GM11168 (cell line): ENCODE results near the gene GP5.

Experiments used
- in situ Hi-C: fragments of 300-500 bp; cut with MboI; formaldehyde crosslinking; loops from one replicate; pipeline ENCODE4 v1.12.0; 2022; ENCODE audit warnings: low sequenced_read_pairs; ENCODE audit not compliant: unreplicated experiment

The GP5 gene

DNA sequence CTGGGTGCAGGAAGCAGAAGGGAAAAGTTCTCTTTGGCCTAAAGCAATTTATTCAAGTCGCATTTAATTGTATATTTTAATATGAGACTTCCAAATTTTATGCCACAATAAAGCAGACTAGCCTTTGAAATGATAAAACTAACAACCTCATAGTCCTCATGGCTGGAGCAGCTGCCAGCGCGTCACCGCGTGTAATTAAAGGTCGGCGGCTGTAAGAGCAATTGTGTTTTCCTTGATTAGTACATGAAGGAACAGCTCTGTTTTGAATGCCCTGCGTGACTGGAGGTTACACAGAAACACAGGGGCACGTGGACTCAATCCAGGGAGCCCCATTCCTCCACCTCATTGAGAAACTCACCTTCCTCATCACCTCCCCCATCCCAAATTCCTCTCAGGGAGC is 19.4 kb downstream of the GP5 start:
- in situ Hi-C loops = no loop called here

DNA sequence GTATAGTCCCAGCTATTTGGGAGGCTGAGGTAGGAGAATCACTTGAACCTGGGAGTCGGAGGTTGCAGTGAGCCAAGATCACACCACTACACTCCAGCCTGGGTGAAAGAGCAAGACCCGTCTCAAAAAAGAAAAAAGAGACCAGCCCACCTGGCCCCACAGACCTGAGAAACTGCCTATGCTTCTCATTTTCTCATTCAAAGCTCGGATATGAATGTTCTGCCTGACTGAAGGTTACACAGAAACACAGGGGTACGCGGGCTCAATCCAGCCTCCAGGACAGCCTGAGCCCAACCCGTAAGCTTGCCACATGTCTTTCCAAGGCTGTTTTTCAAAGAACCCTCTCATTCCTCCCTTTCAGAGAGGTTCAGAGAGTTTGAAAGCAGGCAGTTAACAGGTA is 19.8 kb downstream of the GP5 start:
- in situ Hi-C loops = no loop called here

DNA sequence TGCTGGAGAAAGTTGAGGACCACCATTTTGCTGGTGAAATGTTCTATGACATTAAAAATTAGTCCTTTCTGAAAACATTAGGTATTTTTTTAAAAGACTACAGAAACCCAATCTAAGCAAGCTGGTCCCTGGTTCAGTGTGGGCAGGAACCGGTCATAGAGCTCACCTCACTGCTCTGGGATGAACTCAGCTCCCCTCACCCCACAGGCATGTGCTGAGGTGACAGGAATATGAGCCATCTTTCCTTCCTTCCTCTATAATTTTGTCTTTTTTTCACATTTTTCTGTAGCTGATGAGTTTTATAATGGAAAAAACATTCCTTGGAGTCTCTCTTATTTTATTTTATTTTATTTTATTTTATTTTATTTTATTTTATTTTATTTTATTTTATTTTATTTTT is 21.4 kb downstream of the GP5 start:
- in situ Hi-C loops = no loop called here

DNA sequence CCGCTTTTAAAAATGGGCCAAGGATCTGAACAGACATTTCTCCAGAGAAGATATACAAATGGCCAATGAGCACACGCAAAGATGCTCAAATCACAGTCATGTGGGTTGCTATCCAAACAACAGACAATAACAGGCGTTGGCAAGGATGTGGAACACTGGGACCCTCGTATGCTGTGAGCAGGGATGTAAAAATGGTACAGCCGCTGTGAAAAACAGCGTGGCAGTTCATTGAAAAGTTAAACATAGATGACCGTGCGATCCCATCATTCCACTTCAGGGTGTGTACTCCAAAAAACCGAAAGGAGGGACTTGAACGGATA is 22.9 kb downstream of the GP5 start:
- in situ Hi-C loops = no loop called here

DNA sequence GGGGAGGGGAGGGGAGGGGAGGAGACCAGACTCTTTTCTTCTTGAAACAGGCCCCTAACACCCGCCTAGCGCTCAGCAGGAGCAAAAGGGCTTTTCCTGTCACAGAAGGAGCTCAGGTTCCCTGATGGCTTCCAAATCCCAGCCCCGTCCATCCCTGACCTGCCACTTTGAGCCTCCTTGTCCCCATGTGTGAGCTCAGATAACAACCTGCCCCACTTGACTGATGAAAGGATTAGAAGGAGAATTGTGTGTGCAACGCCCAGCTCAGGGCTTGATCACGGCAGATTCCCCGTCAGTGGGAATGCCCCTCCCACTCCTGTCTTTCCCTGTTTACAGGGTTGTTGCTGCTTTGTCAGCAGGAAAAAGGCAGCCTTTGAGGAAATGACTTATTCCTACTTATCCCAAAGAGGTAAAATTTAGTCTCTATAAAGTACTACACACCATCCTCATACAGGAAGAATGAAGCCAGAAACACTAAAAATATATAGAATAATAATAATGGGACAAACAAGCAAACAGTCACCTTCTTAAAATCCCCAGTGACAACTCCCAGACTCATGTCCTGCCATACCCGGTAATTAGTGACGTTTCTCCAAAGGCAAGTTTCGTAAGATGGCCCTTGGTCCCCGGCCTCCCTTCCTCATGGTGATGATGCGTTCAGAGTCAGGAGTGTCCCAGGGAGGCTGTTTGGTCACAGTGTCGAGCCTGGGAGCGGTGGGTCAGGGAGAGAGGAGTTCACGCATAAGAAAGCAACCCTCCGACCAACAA is 23.4 kb downstream of the GP5 start:
- in situ Hi-C loops = no loop called here

DNA sequence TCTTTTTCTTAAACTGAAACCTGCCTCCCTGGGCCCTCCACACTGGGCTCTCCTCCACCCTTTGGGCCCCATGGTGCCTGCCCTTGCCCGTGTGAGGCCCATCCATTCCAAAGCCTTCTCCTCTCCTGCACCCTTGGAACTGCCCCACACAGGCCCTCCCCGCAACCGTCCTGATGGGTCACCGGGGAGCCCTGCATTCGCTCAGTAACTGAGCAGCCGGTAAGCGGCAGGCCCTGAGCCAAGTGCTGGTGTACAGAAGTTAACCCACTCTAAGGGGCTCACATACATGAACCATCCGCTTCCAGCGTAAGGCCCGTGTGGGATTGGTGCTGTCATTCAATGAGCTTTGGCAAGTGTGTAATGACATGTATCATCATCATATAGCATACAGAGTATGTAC is 24.1 kb downstream of the GP5 start:
- in situ Hi-C loops = no loop called here

DNA sequence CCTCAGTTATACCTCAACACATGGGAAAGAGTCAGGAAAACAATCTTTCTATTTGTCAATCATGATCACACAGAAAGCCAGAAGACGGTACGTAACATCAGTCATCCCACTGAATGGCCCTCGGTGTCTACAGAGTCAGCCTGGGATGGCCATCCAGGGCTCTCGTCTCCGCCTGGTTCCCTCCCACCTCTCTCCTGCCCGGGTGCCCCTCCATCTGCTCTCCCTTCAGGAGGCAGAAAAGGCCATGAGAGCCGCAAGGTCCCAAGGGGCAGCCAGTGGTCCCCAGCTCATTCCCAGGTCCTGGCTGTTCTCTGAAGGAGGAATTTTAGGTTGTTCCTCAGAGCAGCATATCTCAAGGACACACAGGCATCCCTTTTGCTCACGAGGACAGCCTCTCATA is 25.2 kb downstream of the GP5 start:
- in situ Hi-C loops = no loop called here

DNA sequence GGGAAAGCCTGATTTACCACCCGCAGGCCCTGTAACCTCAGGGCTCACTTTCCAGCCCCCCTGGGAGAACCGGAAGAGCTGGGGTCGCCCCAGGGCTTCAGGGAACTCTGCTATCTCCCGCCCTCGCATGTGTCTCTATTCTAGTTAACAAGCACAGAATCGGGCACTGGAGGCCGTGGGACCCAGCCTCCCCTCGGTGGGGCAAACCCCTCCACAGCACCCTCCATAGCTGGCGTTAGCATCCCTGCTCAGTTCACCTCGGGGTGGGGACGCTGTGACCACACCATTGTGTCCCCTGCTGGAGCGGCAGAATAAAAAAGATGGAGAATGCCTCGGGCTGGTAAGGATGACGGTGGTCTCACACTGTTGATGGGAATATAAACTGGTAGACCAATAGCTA is 26.0 kb downstream of the GP5 start:
- in situ Hi-C loops = no loop called here

DNA sequence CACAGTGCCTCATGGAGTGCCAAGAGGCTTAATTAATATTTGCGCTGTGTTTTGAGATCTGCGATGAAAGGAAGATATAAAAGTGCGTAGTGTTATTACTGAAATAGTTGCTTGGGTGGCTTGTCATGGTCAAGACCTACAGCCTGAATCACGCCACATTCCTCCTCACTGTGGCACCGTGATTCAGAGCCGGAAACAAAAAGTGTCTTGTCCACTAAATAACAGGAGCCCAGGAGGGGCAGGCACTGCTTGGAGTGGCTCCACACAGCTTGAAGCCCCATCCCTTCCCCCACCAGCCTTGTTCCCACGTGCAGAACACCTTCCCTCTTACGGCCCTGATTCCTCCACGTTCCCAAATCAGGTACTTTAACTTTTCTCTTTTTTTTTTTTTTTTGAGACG is 28.3 kb downstream of the GP5 start:
- in situ Hi-C loops = no loop called here

DNA sequence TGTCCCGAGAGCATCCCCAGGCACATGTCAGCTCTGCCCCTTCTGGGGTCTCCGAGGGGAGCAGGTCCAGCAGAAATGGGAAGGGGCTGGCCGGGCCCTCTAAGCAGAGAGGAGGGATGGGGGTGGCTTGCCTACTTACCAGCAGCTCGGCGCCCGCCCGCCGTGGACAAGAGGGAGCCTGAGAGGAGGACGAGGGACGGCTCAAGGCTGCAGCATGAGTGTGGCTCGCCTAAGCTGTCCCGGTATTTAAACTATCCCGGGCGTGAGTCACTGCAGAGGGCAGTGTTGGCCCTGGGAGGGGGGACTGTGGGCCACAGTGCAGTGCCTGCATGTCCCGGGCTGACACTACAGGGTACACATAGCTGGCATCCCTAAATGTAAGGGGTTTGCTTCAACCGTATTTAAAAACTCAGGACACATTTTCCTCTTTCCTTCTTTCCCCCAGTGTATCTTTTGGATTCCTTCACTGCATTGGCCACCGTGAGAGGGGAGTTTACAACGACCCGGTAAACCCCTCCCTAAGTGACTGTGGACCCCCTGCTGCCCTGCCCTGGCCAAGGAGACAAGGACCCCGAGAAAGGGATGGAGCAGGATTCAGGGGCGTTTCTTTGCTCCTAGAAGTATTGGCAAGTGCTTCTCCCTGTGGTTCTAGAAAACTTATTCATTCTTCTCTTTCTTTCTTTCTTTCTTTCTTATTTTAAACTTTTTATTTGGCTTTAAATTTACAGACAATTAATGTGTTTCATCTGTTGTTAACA is 29.4 kb downstream of the GP5 start, which contains the start of gene LRRC15:
Gene LRRC15 (minus strand): TSS at position 222 of the 758 bp plus-strand sequence. CDS start 8,700 bp downstream, outside the sequence.
- in situ Hi-C loops = no loop called here

DNA sequence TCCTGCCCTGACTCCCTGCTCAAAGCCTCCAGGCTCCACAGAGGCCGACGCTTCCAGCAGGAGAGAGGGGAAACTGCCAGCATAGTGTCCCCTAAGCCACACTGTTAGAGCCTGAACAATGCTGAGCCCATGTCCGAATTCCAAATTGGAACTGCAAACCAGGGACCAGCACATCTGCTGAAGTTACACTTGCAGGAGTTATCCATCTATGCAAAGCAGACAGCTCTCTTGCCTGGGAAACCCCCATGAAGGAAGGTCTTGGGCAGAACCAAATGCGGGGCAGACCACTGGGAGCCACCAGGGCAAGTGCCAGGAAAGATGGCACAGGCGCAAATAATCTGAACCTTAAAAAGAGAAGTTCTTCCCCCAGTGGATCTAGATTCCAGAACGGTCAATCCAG is 30.1 kb downstream of the GP5 start:
- in situ Hi-C loops = no loop called here

DNA sequence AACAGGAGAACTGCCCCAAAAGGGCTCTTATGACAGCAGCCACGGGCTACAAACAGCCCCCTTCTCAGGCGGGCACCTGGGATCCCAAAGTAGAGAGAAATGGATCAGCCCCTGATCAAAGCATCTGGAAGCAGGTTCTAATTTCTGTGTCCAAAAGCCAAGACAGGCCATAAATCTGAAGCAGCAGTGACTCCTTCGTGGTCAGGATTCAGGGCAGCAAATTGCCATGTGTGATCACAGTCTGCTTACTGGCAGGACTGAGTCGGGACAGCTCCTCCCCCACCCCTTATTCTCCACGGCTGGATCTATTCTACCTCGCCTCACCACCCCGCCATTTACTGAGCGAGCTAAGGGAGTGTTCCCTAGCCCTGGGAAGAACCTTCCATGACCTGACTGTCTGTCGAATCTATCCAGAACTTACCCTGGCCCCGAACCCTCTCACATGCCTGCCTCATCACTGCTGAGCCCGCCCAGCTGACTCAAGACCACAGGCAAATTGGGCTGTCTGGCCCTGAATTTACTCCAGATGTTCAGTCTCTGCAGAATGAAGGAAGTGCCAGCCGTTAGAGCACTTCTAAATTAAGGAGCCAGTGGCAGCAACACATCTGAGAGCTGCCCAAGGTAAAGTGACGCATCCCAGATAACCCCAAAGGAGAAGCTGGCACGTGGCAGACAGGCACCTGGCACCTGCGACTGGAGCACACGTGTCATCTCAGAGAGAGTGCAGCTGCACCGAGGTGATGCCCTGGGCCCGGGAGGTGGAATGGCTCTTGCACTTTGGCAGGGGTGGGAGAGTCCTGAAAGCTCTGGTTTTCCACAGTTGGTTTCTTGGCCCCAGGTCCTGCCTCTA is 30.8 kb downstream of the GP5 start:
- in situ Hi-C loops = no loop called here

DNA sequence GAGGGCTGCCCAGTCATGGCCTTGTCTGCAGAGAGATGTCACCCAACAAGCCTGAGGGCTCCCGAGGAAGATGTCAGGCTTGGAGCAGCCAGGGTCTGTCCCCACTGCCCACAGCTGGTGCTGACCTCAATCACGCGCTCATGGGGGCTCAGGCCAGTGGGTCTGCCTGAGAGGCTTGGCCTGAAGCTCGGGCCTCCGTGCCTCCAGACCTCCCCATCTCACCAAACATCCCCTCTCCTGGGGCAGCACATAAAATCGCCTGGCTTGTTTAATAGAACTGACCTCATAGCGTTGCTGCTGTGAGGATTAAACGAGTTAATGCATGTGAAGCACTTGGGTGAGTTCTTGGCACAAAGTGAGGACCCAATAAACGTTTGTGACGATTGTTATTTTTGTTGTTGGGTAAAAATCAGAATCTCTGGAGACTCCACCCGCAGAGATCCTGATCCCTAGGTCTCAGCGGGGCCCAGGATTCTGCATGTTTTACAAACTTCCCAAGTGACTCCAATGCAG is 33.0 kb downstream of the GP5 start:
- in situ Hi-C loops = no loop called here

DNA sequence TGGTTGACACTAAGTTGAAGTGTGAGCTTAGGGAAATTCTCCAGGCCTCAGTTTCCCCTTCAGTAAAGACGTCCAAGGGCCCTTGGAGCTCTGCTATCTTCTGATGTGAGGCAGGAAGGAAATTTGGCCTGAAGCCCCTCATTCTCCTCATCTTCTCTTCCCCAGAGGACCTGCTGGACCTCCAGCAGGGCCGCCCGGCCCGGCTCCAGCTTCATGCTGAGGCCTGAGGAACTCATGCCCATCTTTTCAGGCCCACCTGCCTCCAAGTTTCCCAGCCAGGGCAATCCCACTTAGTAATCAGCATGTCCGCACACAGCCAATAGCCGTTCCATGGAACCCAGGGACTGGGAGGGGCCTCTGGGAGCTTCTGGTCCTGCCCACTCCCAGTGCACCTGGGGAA is 33.5 kb downstream of the GP5 start:
- in situ Hi-C loops = no loop called here

DNA sequence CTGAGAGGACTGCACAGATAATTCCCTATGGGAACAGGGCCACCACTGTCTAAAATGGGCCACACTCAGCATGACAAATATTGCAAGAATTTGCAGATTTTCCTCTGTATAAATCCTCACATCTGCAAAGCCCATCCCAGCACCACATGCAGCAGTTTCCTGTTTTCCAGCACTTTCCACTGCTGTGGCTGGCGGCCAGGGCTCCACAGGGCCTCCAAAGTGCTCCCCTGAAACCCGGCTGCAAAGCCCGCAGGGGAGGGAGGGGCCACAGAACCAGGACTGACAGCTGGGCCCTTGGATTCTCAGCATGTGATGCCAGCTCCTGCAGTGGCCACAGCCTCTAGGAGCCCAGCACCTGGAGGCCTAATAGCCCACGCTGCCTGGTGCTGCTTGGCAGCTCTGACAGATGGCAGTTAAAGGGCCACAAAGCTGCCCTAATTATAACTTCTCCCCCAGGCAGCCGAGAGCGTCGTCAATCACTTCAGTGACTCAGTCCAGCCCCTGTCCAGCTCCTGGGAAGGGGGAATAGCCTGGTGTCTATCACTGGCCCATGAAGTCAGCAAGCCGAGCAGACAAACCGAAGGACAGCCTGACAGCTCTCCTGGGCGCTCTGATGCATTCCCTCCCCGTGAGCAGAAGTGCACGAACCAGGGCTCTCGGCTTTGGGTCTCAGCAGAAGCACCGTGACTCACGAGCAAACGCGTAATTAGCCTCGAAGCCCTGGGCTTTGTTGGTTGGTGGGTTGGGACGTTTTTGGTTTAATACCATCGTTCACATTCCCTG is 34.2 kb downstream of the GP5 start:
- in situ Hi-C loops = no loop called here

DNA sequence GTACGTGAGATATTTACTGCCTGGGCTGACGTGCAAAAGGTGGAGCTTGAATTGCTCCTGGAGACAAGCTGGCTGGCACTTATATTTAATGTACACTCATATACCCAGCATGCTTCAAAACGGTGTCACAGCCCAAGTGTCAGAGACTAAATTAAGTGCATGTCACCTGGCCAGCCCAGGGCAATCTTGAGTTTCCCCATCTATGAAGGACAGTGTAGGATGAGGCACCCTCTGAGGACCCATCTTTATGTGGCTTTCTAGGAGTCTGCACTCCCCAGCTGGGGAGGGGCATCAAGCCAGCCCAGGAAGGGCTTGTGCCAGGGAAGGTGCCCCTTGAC is 34.8 kb downstream of the GP5 start:
- in situ Hi-C loops = no loop called here

DNA sequence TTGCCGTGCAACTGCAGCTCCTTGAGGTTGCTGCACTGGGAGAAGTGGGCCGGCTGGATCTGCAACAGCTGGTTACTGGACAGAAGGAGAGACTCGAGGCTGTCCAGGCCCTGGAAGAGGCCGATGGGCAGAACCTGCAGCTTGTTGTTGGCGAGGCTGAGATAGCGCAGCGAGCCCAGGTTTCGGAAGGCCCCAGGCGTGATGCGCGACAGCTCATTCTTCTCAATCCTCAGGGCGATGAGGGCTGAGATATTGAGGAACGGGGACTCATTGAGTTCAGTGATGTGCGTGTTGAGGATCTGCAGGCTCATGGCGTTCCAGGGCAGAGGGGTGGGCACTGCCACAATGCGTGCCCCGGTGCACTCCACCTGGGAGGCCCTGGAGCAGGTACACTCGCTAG is 38.5 kb downstream of the GP5 start:
- in situ Hi-C loops = no loop called here

DNA sequence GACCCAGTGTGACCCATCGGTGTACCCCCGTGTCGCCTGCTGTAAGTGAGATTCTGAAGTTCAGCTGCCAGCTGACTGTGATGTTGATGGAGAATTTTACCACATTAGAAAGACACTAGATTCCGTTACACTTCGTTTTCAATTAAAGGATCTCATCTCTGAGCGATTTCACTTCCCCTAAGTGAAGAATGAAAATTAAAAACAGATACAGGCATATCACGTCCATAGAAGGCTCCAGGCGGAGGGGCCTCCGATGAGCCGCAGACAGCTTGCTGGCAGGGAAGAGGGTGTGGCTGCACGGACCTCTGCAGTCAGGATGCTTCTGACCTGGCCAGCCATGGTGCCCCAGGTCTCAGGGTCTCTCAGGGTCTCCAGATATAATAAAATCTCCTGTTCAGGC is 41.4 kb downstream of the GP5 start:
- in situ Hi-C loops = no loop called here

DNA sequence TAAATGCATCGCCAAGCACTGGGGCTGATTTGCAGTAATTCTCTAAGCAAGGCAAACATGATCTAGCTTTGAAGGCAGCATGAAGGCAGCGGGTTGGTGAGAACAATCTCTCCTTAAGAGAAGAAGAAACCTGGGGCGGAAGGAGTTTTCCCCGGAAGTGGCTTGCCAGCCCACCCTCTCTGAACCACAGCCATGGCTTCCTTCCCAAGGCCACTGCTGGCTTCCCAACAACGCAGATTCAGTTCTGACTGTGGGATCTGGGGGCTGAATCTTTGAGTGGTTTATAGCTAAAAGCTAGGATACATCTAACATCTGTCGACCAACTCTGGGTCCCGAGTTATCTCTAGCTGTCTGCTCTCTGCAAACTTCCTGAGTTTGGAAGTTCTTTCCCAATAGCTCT is 43.7 kb downstream of the GP5 start:
- in situ Hi-C loops = no loop called here

DNA sequence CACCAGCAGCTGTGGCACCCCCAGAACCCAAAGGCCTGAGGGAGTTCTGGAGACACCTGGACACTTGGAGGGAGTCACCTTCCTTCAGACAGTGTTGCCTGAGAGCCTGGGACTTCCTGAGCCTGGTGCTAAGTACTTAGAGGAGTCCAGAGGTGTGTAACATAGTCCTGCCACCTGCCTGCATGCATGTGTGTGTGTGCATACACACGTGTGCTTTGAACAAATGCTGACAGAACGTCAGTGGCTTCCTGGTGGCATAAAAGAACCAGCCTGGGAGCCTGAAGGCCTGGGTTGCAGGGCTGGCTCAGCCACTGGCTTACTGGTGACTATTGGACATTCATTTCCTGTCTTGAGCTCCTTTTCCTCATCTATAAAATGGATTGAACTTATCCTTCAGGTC is 44.8 kb downstream of the GP5 start:
- in situ Hi-C loops = no loop called here
